MM.1S (cell line): ENCODE results near the gene RPSA.

Experiments used
- CTCF ChIP-seq: fragments of 300-600 bp; sonication (generic); IDR thresholded peaks from 2 replicates; pipeline ENCODE4 v1.5.1; 2016; ENCODE audit warnings: antibody characterized with exemption, low read length, mixed read lengths
- EZH2 ChIP-seq: fragments of 300-600 bp; sonication (generic); optimal IDR thresholded peaks from 2 replicates; pipeline ENCODE3; 2017; ENCODE audit warnings: low read depth, mild to moderate bottlenecking, antibody characterized with exemption, low read length, mixed read lengths
- EZH2phosphoT487 ChIP-seq: fragments of 300-600 bp; sonication (generic); IDR thresholded peaks from 2 replicates; pipeline ENCODE4 v1.6.1; 2018; ENCODE audit warnings: antibody characterized with exemption, low read length

GRCh38 chr3:39443530-39443929 lies 37.0 kb downstream of the RPSA start:
- TF ChIP-seq CTCF (no peak), EZH2 (no peak), EZH2phosphoT487 (no peak)
